ENCODE results near the gene ENO1.

GRCh38 chr1:8848663-8849386, 29.7 kb downstream of the ENO1 start:
- TF ChIP-seq CTCF (IDR thresholded peaks at IDR 0.05 in 8 of 11, conservative IDR thresholded peaks at IDR 0.05 in 3 of 11) (peak; percentile 55 to 96 (median 91)), POLR2AphosphoS5 (IDR thresholded peaks at IDR 0.05) (peak; percentile 61 to 82 (median 75)), POLR2A (IDR thresholded peaks at IDR 0.05) (no peak)
